K562 (cell line): ENCODE data around the gene RPTOR. TPM values are rescaled to one million over a fixed set of nuclear protein-coding genes. Genes with fewer than 3 reads are reported as not detected.

Experiments used
- ATAC-seq: fragments of 200-7000 bp; cut with Tn5 transposase; 3 replicates; pipeline ENCODE4 v1.9.1; 2020; ENCODE audit warnings: moderate library complexity
- BruUV-seq: library from RNA; stranded (reverse); fragments of 400-500 nt; replicated peaks from 2 replicates; lab custom pipeline; 2021; lab: Mats Ljungman, UMichigan
- CTCF ChIA-PET: fragments of 300-600 bp; formaldehyde crosslinking; extraction: SDS; loops from one replicate; lab custom pipeline; 2021; ENCODE audit warnings: low intra/inter-chr PET ratio; lab: Yijun Ruan, JAX
- POLR2A ChIA-PET: fragments of 300-600, 350-650 bp; sonication (Branson Sonifier 250); formaldehyde crosslinking; extraction: SDS; loops from one replicate; lab custom pipeline; 2021; ENCODE audit warnings: antibody characterized with exemption, inconsistent platforms; lab: Yijun Ruan, JAX
- DNase-seq, 4 experiments: peaks; one replicate each; pipeline versions ENCODE4 v3.0.0 to v3.0.0-alpha.2; 2011 to 2018; ENCODE audit warnings: low spot score in 3 of 4, mixed read lengths in 3 of 4; ENCODE audit errors: extremely low read depth in 1 of 4
- FAIRE-seq: peaks from 2 replicates; lab custom pipeline; 2011; peaks lifted over from hg19 to GRCh38; lab: Jason Lieb, UNC
- H2AFZ ChIP-seq: 2 replicates; pipeline ENCODE4 v1.6.0; 2011; ENCODE audit warnings: low read depth, low read length, control low read depth, inconsistent platforms
- H3K27ac ChIP-seq: fragments of 200-600 bp; 3 replicates; pipeline ENCODE4 v1.8.0; 2011; ENCODE audit warnings: low read depth, mild to moderate bottlenecking, control low read depth, inconsistent platforms, low read length, moderate library complexity, mixed read lengths; ENCODE audit errors: extremely low read depth
- H3K27me3 ChIP-seq, 2 experiments: fragments of 300-600 bp in 1 of 2; 2 replicates in 1 of 2; 3 replicates in 1 of 2; pipeline versions ENCODE4 v1.6.0 to v1.8.0; 2011; ENCODE audit warnings: inconsistent platforms in 2 of 2, low read length in 2 of 2, mild to moderate bottlenecking in 1 of 2, mixed read lengths in 1 of 2, moderate library complexity in 1 of 2; ENCODE audit not compliant: control insufficient read depth in 2 of 2, insufficient read depth in 2 of 2
- H3K36me3 ChIP-seq: fragments of 300-600 bp; 3 replicates; pipeline ENCODE4 v1.8.0; 2011; ENCODE audit warnings: mild to moderate bottlenecking, low read length, inconsistent platforms; ENCODE audit not compliant: control insufficient read depth, insufficient read depth
- H3K4me1 ChIP-seq, 2 experiments: fragments of 200-600 bp in 1 of 2; replicated peaks in 1 of 2; 2 replicates in 1 of 2; 3 replicates in 1 of 2; pipeline versions ENCODE4 v1.5.1 to v1.8.0; 2011; ENCODE audit warnings: inconsistent platforms in 2 of 2, low read length in 2 of 2, mild to moderate bottlenecking in 1 of 2, mixed read lengths in 1 of 2, moderate library complexity in 1 of 2; ENCODE audit not compliant: control insufficient read depth in 2 of 2, insufficient read depth in 2 of 2
- H3K4me2 ChIP-seq: 2 replicates; pipeline ENCODE4 v1.6.1; 2011; ENCODE audit warnings: low read length, control low read depth, inconsistent platforms, mixed read lengths; ENCODE audit not compliant: insufficient read depth
- H3K4me3 ChIP-seq: fragments of 200-600 bp; sonication (generic), shearing (Covaris generic); 2 replicates; pipeline ENCODE4 v1.5.1; 2016; ENCODE audit warnings: control low read depth, inconsistent platforms
- H3K79me2 ChIP-seq: fragments of 200-600 bp; 3 replicates; pipeline ENCODE4 v1.8.0; 2011; ENCODE audit warnings: low read length, inconsistent platforms; ENCODE audit not compliant: control insufficient read depth, insufficient read depth
- H3K9ac ChIP-seq, 2 experiments: 2 replicates each; pipeline versions ENCODE4 v1.6.0 to v1.6.1; 2011; ENCODE audit warnings: low read depth in 2 of 2, low read length in 2 of 2, control low read depth in 1 of 2, inconsistent platforms in 1 of 2, mild to moderate bottlenecking in 1 of 2, mixed read lengths in 1 of 2; ENCODE audit not compliant: insufficient read depth in 1 of 2
- H3K9me1 ChIP-seq: one replicate; pipeline ENCODE4 v1.6.0; 2011; ENCODE audit warnings: inconsistent platforms, mild to moderate bottlenecking, low read length, moderate library complexity; ENCODE audit not compliant: control insufficient read depth, insufficient read depth
- H3K9me3 ChIP-seq: replicated peaks from 2 replicates; pipeline ENCODE4 v1.5.1; 2011; ENCODE audit warnings: low read depth, low read length, inconsistent platforms; ENCODE audit not compliant: control insufficient read depth, insufficient read depth
- H4K20me1 ChIP-seq: replicated peaks from 2 replicates; pipeline ENCODE4 v1.6.1; 2011; ENCODE audit warnings: low read length, inconsistent platforms, mixed read lengths; ENCODE audit not compliant: control insufficient read depth, insufficient read depth
- ELK1 ChIP-seq: sonication (generic); formaldehyde crosslinking; IDR thresholded peaks from 2 replicates; pipeline ENCODE4 v1.8.1; 2022; ENCODE audit warnings: missing genetic modification reagents
- EP400 ChIP-seq: fragments of 450-650 bp; IDR thresholded peaks from 2 replicates; pipeline ENCODE4 v1.6.1; 2017; ENCODE audit warnings: antibody characterized with exemption, mild to moderate bottlenecking, moderate library complexity
- ETS1 ChIP-seq: conservative IDR thresholded peaks from 2 replicates; pipeline ENCODE4 v1.6.1; 2011; ENCODE audit warnings: low read depth, mild to moderate bottlenecking, low read length; ENCODE audit not compliant: control insufficient read depth
- GATAD2B ChIP-seq: fragments of 450-650 bp; IDR thresholded peaks from 2 replicates; pipeline ENCODE4 v1.6.1; 2017; ENCODE audit warnings: mild to moderate bottlenecking, borderline replicate concordance
- HDAC3 ChIP-seq: fragments of 450-650 bp; IDR thresholded peaks from 2 replicates; pipeline ENCODE4 v1.6.1; 2018; ENCODE audit warnings: borderline replicate concordance, mild to moderate bottlenecking, moderate library complexity; ENCODE audit not compliant: partially characterized antibody
- HINFP ChIP-seq: fragments of 450-650 bp; conservative IDR thresholded peaks from 2 replicates; pipeline ENCODE4 v1.6.1; 2016; ENCODE audit warnings: missing genetic modification characterization, low read depth, mild to moderate bottlenecking, control low read depth, missing compliant biosample characterization
- KLF1 ChIP-seq: fragments of 450-650 bp; IDR thresholded peaks from 2 replicates; pipeline ENCODE4 v1.6.1; 2016; ENCODE audit warnings: missing genetic modification characterization, missing compliant biosample characterization
- POLR2H ChIP-seq: IDR thresholded peaks from 2 replicates; pipeline ENCODE4 v1.6.1; 2016; ENCODE audit warnings: missing genetic modification characterization, low read depth, mild to moderate bottlenecking, control low read depth, missing compliant biosample characterization, moderate library complexity
- PREB ChIP-seq: sonication (generic); formaldehyde crosslinking; IDR thresholded peaks from 2 replicates; pipeline ENCODE4 v1.8.1; 2023; ENCODE audit warnings: mild to moderate bottlenecking, missing genetic modification reagents
- ZBTB49 ChIP-seq: sonication (generic); formaldehyde crosslinking; IDR thresholded peaks from 2 replicates; pipeline ENCODE4 v1.8.0; 2022; ENCODE audit warnings: missing genetic modification reagents, mild to moderate bottlenecking, borderline replicate concordance
- WGBS: fragments of 100-300 bp; shearing (Covaris generic); methylation state at CpG from one replicate; pipeline ENCODE4 v1.1.6; 2016; ENCODE audit warnings: low coverage, mixed read lengths; ENCODE audit not compliant: insufficient coverage; ENCODE audit errors: missing lambda C conversion rate; 5-methylcytosine and 5-hydroxymethylcytosine counted together
- in situ Hi-C: fragments of 300-500 bp; cut with MboI; formaldehyde crosslinking; loops from 4 replicates; pipeline ENCODE4 v1.15.0; 2018; ENCODE audit warnings: inconsistent platforms, mixed read lengths
- intact Hi-C: fragments of 100-400 bp; cut with micrococcal nuclease; formaldehyde crosslinking; loops from 2 replicates; pipeline ENCODE4 v1.14.2; 2022
- polyA plus RNA-seq, 8 experiments: library from polyadenylated mRNA; depleted of rRNA in 4 of 8; stranded (reverse) in 5 of 8; unstranded in 3 of 8; fragments of >200 nt; fragmentation: Nextera tagmentation in 2 of 8; fragmentation: Illumina TruSeq in 1 of 8; extraction: Ambion mirVana in 2 of 8; extraction: Trizol in 1 of 8; gene quantifications; 2 replicates each; pipeline versions ENCODE4 v1.2.1 to v1.2.3, GENCODE V29; 2011 to 2014; ENCODE audit warnings: inconsistent platforms in 1 of 8, missing spikeins in 1 of 8
- total RNA-seq, 7 experiments: library from RNA; depleted of rRNA in 6 of 7; stranded (reverse); fragments of >200 nt in 6 of 7; fragmentation: Illumina TruSeq in 2 of 7; extraction: Trizol in 2 of 7; gene quantifications; 2 replicates each; pipeline versions ENCODE4 v1.2.1 to v1.2.3, GENCODE V29; 2011 to 2021; ENCODE audit warnings: low replicate concordance in 1 of 7

Gene RPTOR
- total and polyA plus RNA-seq, 9 of the 15 experiments (the other 6 are each of a cell fraction or from before 2014, with no cell fraction given): 0.24 to 54.1 (median 10.2) TPM

- H3K27me3 ChIP-seq: peaks cover 57 to 84% of the 10 kb centered on the region in 2 experiments
- no peaks in the 10 kb centered on the region for H3K79me2 ChIP-seq
- FAIRE-seq: no peak
- WGBS: 4% methylated on average over 14 of the region's 17 CpGs
- DNase-seq: no peak
- no peak overlapping the region for H2AFZ ChIP-seq
- no peak for ATAC-seq
- peaks cover 10% of the 10 kb centered on the region; the same call in 1 of the 2 replicates for H4K20me1 ChIP-seq
- H3K9ac ChIP-seq: no peak overlapping the region
- in situ Hi-C loops (no loop called here), intact Hi-C loops (no loop called here)
- BruUV-seq: no TSS peak
- H3K9me1 ChIP-seq: no peaks in the 10 kb centered on the region
- H3K4me2 ChIP-seq: no peak overlapping the region
- no peak for TF ChIP-seq ELK1 (CRISPR knock-in tag)
- TF ChIP-seq HDAC3: no peak
- no peak for TF ChIP-seq ZBTB49 (CRISPR knock-in tag)
- TF ChIP-seq GATAD2B: no peak
- no peak for TF ChIP-seq EP400
- TF ChIP-seq PREB (CRISPR knock-in tag): no peak
- no peak for TF ChIP-seq KLF1 (tag)
- no peak for TF ChIP-seq ETS1
- no peak for TF ChIP-seq POLR2H (tag)
- TF ChIP-seq HINFP (tag): no peak
- H3K27ac ChIP-seq: no peak overlapping the region
- ChIA-PET POLR2A (interaction anchor here (0.5 to 0.6 kb wide), 2 partner anchors 12 to 242 kb away, joined by 3 read pairs; no protein-coding TSS in a partner anchor), CTCF (no interaction called here)
- H3K4me3 ChIP-seq: no peak overlapping the region
- no peaks in the 10 kb centered on the region for H3K36me3 ChIP-seq
- H3K4me1 ChIP-seq: peaks cover 0 to 6% of the 10 kb centered on the region in 2 experiments; a peak in 1 of 5 replicates
- no peaks in the 10 kb centered on the region for H3K9me3 ChIP-seq
Observed at GRCh38 chr17:80516171-80516932, 28.3 kb upstream of the RPTOR start.
